Endothelial cell of umbilical vein (primary cell): ENCODE results near the gene PCDH9.
"Not testable (repeated sequence)": the region's sequence is repeated elsewhere in the genome, so short reads cannot be mapped to it uniquely, and the experiment has no call there.

Experiments used
- CTCF ChIP-seq, 2 donors: IDR thresholded peaks; 1 replicate in 1 of 2; 2 replicates in 1 of 2; pipeline ENCODE4 v1.5.1; 2011; ENCODE audit warnings: low read length in 2 of 2, mild to moderate bottlenecking in 2 of 2, moderate library complexity in 2 of 2, control low read depth in 1 of 2, inconsistent platforms in 1 of 2, low read depth in 1 of 2; ENCODE audit not compliant: insufficient read depth in 1 of 2; ENCODE audit errors: extremely low read depth in 1 of 2
- JUN ChIP-seq: IDR thresholded peaks from 2 replicates; pipeline ENCODE4 v1.6.1; 2011; ENCODE audit warnings: borderline replicate concordance, low read depth; ENCODE audit not compliant: insufficient read length, insufficient read depth
- MYC ChIP-seq: IDR thresholded peaks from one replicate; pipeline ENCODE4 v1.6.1; 2011; ENCODE audit warnings: mild to moderate bottlenecking, low read depth, low read length

GRCh38 chr13:66286806-66287205 is 943.3 kb downstream of the PCDH9 start:
- not testable (repeated sequence) for TF ChIP-seq CTCF (IDR thresholded peaks at IDR 0.05; ENCODE audit: extremely low read depth in 1 of 2, insufficient read depth in 1 of 2, low read depth in 1 of 2, low read length in 2 of 2); MYC; JUN
